Aorta (tissue), 5 donors: ENCODE measurements around the gene PELI1. TPM values are rescaled to one million over a fixed set of nuclear protein-coding genes. Genes with fewer than 3 reads are reported as not detected.
A peak's percentile ranks its signal among the peaks of the same experiment; 100 is the strongest.

ENCODE experiments used
- ATAC-seq: fragments of 200-7000 bp; cut with Tn5 transposase; one replicate; pipeline ENCODE4 v1.9.1; 2022; ENCODE audit warnings: moderate library complexity; ENCODE audit not compliant: low FRiP score
- DNase-seq, 2 donors: peaks; one replicate each; pipeline ENCODE4 v3.0.0-alpha.2; 2020
- H3K27ac ChIP-seq, 2 donors: one replicate each; pipeline ENCODE4 v1.5.1; 2013; ENCODE audit warnings: low read length in 2 of 2, mild to moderate bottlenecking in 2 of 2, moderate library complexity in 2 of 2, control low read depth in 1 of 2, inconsistent platforms in 1 of 2, low read depth in 1 of 2
- H3K27me3 ChIP-seq, 2 donors: one replicate each; pipeline ENCODE4 v1.6.1; 2013; ENCODE audit warnings: control low read depth in 1 of 2, low read length in 1 of 2, mild to moderate bottlenecking in 1 of 2, moderate library complexity in 1 of 2; ENCODE audit not compliant: insufficient read depth in 2 of 2, control insufficient read depth in 1 of 2
- H3K36me3 ChIP-seq, 2 donors: one replicate each; pipeline ENCODE4 v1.6.1; 2013; ENCODE audit warnings: control low read depth in 1 of 2, low read length in 1 of 2, mild to moderate bottlenecking in 1 of 2; ENCODE audit not compliant: insufficient read depth in 2 of 2, control insufficient read depth in 1 of 2
- H3K4me1 ChIP-seq, 2 donors: one replicate each; pipeline ENCODE4 v1.6.1; 2013; ENCODE audit warnings: low read length in 2 of 2, control low read depth in 1 of 2, mild to moderate bottlenecking in 1 of 2, moderate library complexity in 1 of 2; ENCODE audit not compliant: insufficient read depth in 2 of 2, control insufficient read depth in 1 of 2
- H3K4me3 ChIP-seq, 2 donors: one replicate each; pipeline ENCODE4 v1.5.1; 2013; ENCODE audit warnings: low read length in 2 of 2, control low read depth in 1 of 2, mild to moderate bottlenecking in 1 of 2
- H3K9me3 ChIP-seq: one replicate; pipeline ENCODE4 v1.6.1; 2013; ENCODE audit warnings: mild to moderate bottlenecking, low read length; ENCODE audit not compliant: control insufficient read depth
- WGBS, 2 donors: extraction: QIAGEN DNeasy Blood & Tissue Kit; methylation state at CpG; one replicate each; pipeline ENCODE4 v1.1.7; 2013; 5-methylcytosine and 5-hydroxymethylcytosine counted together
- intact Hi-C, 2 donors: fragments of 100-400 bp; cut with DNase I; formaldehyde crosslinking; loops; one replicate each; pipeline versions ENCODE4 v1.14.2 to v1.15.0; 2022
- polyA plus RNA-seq, 2 donors: library from polyadenylated mRNA; stranded (reverse); fragments of 200-250 nt; gene quantifications; one replicate each; pipeline ENCODE4 v1.2.3, GENCODE V29; 2013
- total RNA-seq, 2 donors: library from RNA; stranded (reverse); fragmentation: NEBNext Ultra II Directional; extraction: Animal tissue kit (Norgen Biotek cat#: 25700); gene quantifications; one replicate each; pipeline ENCODE4 v1.2.1, GENCODE V29; 2021
- donor health status: healthy with polysubstance abuse.
- donor health status: Bipolar disorder and iron deficiency.
- donor health status: DM: no; HTN: no; CAD: no.
- donor health status: DM: no; HTN: no; CAD: no.
- donor health status: DM: yes; HTN: yes; CAD: no.

The PELI1 gene
- total and polyA plus RNA-seq, 4 donors: 11.1 to 38.0 (median 23.9) TPM

DNA sequence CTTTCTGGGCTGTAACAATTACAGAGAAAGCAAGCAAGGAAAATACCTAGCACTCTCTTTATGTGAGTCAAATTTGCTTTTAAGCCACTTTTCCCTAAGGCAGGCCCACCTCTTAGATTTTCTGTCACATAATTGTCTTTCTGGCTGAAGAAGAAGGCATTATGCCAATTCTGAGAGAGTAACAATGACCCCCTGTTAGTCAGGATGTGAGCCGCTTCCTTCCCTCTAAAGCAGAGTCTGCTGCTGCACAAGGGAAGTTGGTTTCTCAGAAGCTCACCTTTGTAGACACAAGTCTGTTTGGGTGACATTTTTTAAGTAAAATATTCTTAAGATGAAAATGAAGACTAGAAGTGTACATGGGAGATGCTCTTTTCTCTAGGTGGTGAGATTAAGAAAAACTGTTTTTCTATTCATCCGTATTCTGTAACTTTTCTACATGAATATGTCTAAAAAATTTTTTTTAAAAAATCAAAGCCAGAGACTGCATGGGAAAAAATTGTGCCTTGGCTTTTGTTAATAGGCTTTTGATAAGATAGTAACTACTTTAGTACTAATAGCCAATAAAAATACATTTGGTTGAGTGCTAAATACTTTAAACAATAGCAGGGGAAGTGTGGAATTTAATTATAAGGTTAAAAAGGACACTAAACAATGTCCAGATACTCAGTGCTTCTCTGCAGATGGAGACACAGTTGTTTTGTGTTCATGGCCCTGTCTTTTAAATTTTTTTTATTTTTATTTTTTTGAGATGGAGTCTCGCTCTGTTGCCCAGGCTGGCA lies 91.6 kb downstream of the PELI1 start:
- H3K4me1 ChIP-seq: no peaks in the 10 kb centered on the region
- ATAC-seq (no peak), DNase-seq (no peak)
- no peak overlapping the region for H3K4me3 ChIP-seq
- H3K9me3 ChIP-seq: no peaks in the 10 kb centered on the region
- no peaks in the 10 kb centered on the region for H3K27me3 ChIP-seq
- WGBS, 2 donors: 89 to 93% methylated on average over 3 of the region's 3 CpGs
- intact Hi-C loops: loop anchor here in 1 of 2 donors (5.0 kb wide), 1 partner anchor 510 kb away; no protein-coding TSS in a partner anchor
- H3K27ac ChIP-seq: no peak overlapping the region
- H3K36me3 ChIP-seq: no peaks in the 10 kb centered on the region

DNA sequence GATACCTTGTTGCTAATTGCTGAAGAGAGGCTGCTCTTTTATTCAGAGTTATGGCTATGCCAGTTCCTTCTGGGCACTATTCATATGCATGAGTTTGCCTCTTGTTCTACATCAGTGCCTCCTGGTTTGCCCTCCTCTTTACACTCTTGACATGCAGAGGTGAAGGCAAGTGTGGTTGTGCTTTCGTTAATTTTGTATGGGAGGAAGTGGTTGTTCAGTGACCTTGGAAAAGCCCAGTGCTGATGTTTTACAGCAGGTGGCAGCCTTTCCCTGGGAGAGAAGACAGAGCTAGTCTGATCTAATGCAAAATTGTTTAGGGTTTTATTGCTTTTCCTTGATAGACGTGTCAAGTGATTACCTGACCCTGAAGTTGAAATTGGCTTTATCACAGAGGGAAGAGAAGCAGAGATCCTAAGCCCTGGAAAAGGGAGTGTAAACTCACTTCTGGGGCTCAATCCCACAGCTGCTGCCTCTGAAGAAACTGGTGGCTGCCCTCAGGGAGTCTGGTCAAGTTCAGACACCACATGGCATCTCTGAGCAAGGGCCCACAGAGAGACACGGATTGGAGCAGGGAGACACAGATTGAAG lies 94.5 kb downstream of the PELI1 start:
- intact Hi-C loops: loop anchor here (1.0 to 10.0 kb wide), 7 partner anchors 93 to 513 kb away; partner anchors contain the start of gene PELI1 (in 1 of the 2)
- Histone ChIP-seq H3K4me1 (no peaks in the 10 kb centered on the region), H3K9me3 (no peaks in the 10 kb centered on the region), H3K36me3 (no peaks in the 10 kb centered on the region), H3K4me3 (no peak overlapping the region), H3K27me3 (no peaks in the 10 kb centered on the region), H3K27ac (no peak overlapping the region)
- ATAC-seq (peak; percentile 87), DNase-seq (peak in 1 of 2 donors; percentile 65)
- WGBS, 2 donors: 2 to 4% methylated on average over 3 of the region's 3 CpGs

DNA sequence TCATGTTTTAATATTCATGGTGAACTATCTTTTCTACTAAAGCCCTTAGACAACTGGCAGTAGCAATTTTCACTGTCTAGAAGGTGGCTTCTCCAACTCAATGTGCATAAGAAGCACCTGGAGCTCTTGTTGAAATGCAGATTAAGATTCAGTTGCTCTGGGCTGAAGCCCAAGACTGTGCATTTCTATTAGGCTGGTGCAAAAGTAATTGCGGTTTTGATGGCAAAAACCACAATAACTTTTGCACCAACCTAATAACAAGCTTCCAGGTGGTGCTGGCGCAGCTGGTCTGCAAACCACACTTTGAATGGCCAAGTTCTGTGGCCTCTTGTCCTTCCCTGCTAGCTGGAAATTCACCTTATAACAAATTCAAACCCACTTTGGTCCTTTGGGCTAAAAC lies 98.3 kb downstream of the PELI1 start:
- WGBS, 2 donors: 95 to 98% methylated on average over 2 of the region's 2 CpGs
- intact Hi-C loops: loop anchor here (5.0 to 10.0 kb wide), 4 partner anchors 96 to 441 kb away; partner anchors contain the start of gene PELI1 (in 1 of the 2)
- no peak for ATAC-seq

More for the DNA sequence above, 98.3 kb downstream of the PELI1 start:
- no peaks in the 10 kb centered on the region for H3K9me3 ChIP-seq
- no peaks in the 10 kb centered on the region for H3K27me3 ChIP-seq
- no peaks in the 10 kb centered on the region for H3K36me3 ChIP-seq
- no peak overlapping the region for H3K27ac ChIP-seq
- H3K4me3 ChIP-seq: no peak overlapping the region
- DNase-seq: no peak
- H3K4me1 ChIP-seq: no peaks in the 10 kb centered on the region

Other genes with a start within 250 kb of the PELI1 start
- 10 to 100 TPM; 22.0 to 24.4 TPM for gene VPS54, start 125.0 kb downstream of the PELI1 start, total RNA-seq
- 10 to 100 TPM; 10.9 to 22.9 TPM for gene VPS54, start 125.0 kb downstream of the PELI1 start, polyA plus RNA-seq